T-helper 1 cell treated with Interleukin-12 subunit alpha and Interleukin-12 subunit beta and Interleukin-4 antibody, amounts not matched to agents 30 ng/mL and 1 ng/mL, for 36 hours (primary cell): ENCODE results near the gene ASIC2. TPM values are rescaled to one million over a fixed set of nuclear protein-coding genes. Genes with fewer than 3 reads are reported as not detected.

Source experiments
- intact Hi-C: fragments of 100-400 bp; cut with micrococcal nuclease; formaldehyde crosslinking; loops from one replicate; pipeline ENCODE4 v1.15.1; 2024
- total RNA-seq: library from RNA; stranded (reverse); gene quantifications from 2 replicates; pipeline ENCODE4 v1.2.3, GENCODE V29; 2022

The ASIC2 gene
- total RNA-seq, 1 donor from 2014 or later, result not detected

- intact Hi-C loops, result no loop called here
These were observed 219.7 kb downstream of the ASIC2 start for GRCh38 chr17:33073416-33073815.

DNA sequence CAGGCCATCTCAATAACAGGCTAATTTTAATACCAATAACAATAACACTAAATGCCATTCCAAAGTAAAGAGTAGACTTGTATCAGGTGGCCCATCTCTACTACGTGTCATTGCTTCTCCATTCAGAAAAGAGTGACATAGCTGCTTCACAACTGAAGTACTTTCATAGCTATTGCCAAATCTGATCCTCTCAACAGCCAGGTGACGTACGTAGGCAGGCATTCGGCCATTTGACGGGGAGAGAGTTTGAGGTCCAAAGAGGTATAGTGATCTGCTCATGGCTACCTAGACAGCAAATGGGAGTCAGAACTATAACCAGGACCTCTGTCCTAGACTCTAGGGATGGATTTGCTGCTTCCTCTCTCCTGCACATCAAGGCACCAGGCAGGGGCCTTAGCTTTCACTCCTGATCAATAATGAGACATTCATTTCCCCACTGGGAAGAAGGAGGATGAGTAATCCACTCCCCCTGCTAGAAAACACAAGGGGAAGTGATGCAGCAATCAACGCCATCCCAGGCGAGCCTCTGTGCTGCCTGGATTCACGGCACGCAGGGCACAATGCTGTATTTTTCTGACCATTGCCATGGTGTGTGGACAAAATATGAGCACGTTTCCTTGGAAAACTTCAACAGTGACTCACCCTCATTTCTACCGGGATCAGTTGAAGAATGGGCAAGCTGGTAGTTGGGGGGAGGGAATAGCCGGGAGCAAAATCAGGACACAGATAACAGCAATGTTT lies 220.5 kb downstream of the ASIC2 start:
- intact Hi-C loops, result no loop called here

DNA sequence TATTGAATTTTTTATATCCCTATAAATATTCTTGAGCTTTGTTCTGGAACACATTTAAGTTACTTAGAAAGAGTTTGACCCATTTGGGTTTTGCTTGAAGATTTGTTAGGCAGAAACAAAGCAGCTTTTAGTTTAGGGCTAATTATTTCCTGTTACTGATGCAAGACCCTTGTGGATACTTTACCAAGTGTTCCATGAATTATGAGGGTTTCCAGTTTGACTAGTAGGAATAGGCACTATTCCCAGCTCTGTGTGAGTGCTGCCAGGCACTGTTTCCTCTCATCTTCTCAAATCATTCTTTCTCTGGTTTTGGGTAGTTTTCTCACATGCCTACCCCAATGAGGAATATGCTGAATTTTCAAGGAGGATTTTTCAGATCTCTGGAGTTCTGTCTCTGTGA lies 221.4 kb downstream of the ASIC2 start:
- intact Hi-C loops, result no loop called here

DNA sequence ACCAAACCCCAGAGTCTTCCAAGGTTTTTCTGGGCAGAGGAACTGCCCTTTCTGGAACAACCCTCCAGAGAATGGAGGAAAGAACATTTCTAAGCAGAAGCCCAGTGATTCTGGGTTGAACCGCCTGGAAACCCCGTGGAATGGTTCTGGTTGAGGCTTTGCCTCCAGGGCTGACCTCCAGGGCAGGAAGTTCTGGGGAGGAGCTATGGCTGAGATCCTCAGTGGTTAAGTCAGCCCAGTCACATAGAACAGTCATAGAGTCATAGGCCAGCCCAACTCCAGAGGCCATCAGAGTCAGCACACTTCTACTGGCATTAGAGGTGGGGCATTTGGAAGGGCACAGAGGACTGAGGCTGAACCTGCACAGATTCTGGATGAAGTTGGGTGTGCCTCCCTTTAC lies 235.5 kb downstream of the ASIC2 start:
- intact Hi-C loops, result no loop called here

GRCh38 chr17:33056399-33057146 lies 236.5 kb downstream of the ASIC2 start:
- intact Hi-C loops, result no loop called here

GRCh38 chr17:33055746-33056145 lies 237.3 kb downstream of the ASIC2 start:
- intact Hi-C loops, result no loop called here

- intact Hi-C loops, result no loop called here
These were observed 237.9 kb downstream of the ASIC2 start for GRCh38 chr17:33055171-33055611.

GRCh38 chr17:33054412-33054811 lies 238.7 kb downstream of the ASIC2 start:
- intact Hi-C loops, result no loop called here

DNA sequence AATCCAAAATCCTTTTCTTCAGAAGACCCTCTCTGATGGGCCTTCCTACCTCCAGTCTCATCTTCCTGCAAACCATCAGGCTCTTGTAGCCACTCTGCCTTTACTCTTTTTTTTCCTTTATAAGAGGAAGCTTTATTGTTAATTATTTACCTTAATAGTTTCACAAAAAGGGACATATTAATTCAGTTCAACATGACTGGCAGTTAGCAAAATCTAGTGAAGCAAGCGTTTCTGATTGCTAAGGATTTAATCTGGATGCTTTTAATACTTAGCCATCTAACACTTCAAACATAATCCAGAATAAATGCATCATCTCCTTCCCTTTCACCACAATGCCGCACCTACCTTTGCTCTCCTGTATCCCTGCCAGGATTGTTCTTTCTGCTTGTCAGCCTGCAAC lies 239.4 kb downstream of the ASIC2 start:
- intact Hi-C loops, result no loop called here

- intact Hi-C loops, result no loop called here
These were observed 240.2 kb downstream of the ASIC2 start for GRCh38 chr17:33052856-33053255.

DNA sequence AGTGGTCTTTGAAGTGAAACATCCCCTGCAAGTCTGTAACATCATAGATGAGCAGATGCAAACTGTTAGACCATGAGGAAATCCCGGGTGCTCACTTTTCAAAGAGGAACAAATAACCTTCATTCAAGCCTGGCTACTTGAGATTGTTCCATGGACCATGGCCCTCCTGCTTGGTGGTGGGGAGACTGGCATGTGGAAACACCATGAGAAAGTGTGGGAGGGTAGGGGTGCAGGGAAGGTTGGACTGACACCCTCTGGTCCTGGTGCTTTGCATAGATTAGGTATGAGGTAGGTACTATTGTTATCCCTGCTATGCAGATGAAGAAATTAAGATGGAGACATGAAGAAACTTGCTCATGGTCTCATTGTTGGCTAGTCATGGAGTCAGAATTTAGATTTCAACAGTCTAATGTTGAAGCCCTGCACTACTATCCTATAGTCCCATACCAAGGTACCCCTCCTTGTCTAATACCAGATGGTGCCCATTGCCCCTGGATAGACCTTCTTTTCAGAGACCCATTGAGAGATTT lies 242.4 kb downstream of the ASIC2 start:
- intact Hi-C loops, result no loop called here

DNA sequence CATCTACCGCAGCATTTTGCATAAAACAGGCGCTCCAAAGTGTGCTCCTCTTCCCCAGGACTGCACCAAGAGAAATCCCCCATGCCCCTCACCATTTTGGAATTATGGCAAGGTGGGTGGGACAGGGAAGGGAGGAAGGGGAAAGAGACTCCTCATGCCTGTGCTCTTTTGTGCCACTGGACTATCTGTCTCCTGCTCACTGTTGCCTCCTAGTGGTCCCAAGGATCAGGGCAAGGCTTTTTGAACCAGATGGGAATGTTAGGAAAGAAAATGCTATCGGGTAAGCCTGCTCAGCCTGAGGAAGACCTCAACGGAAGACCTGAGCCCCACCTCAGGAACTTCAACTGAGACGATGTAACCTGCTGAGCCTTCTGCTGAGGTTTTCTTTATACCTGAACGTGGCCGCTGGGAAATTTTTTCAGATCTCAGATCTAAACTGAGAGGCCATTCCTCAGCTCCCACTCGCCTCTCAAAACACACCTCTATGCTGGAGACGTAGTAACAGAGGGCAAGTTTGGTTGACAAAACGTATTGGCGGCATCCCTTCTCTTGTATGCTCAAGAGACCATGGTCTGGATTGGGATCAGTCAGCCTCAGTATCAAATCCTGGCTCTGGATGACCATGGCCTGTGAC lies 243.2 kb downstream of the ASIC2 start:
- intact Hi-C loops, result no loop called here

GRCh38 chr17:33046361-33047255 lies 246.5 kb downstream of the ASIC2 start:
- intact Hi-C loops, result no loop called here

DNA sequence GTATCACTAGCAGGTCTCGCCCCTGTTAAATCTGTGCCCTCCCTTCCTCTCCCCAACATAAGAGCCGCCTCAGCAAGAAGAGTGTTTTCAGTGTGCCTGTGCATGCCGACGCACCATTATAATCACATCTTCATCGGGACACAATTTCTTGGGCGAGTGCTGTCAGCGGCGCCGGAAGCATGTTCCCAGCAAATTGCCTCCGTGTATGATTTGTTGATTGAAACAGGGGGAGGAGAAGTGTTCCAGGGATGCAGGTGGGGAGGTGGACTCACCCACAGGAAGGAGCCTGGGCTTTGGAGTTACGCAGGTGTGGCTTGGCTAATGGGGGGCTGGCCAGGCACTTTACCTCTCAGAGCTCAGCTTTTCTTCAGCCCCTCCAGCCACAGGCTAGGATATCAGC lies 247.9 kb downstream of the ASIC2 start:
- intact Hi-C loops, result no loop called here

DNA sequence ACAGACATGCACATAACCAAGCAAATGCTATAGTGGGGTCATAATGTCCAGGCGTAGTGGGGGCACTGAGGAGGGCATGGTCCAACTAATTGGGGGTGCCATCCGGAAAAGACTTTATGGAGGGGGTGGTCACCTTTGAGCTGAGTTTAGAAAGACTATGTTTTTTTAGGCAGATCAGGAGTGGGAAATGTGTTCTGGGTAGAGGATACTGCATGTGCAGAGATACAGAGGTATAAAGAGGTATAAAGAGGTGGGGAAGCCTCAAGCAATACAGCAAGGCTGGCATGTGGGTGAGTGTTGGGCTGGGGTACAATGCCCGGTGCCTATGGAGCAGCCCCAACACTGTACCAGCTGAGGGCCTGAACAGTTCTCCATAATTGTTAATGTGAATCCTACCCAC lies 248.3 kb downstream of the ASIC2 start:
- intact Hi-C loops, result no loop called here

DNA sequence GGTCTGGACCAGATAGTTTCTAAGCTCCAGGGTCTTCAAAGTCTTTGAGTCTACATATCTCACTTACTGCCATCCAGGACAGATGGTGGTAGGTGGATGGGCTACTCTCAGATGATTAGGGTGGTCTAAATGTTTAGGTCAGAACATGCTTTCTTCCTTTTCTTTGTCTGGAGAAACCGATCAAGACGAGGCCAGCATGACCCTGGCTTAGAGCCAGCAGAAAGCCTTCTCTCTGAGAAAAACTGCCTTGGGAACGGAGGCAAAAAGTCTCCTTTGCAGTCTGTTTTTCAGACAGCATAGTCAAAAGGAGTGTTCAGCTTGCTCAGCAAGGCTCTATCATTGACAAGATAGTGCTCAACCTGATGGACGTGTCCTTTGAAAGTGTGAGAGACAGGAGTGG lies 252.6 kb downstream of the ASIC2 start:
- intact Hi-C loops, result no loop called here

GRCh38 chr17:33039874-33040273 lies 253.2 kb downstream of the ASIC2 start:
- intact Hi-C loops, result loop anchor here (10.0 kb wide), 1 partner anchor 635 kb away; no protein-coding TSS in a partner anchor

DNA sequence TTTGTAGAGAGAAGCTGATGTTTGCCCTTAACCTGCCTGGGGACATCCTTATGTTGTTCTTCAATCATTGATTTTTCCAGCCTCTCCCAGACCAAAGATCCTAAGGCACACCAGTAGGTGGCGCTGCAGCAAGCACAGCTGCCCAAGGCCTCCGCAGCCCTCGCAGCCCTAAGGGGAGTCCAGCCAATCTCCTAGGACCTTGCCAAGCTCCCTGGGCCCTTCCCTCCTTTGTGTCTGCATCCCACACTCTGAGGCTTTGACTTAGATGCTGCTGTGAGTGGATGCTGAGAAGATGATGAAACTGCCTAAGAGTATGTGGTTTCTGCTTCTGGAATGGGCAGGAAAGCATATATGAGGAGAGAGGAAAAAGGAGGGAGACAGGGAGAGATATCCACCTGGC lies 254.4 kb downstream of the ASIC2 start:
- intact Hi-C loops, result loop anchor here (10.0 kb wide), 1 partner anchor 636 kb away; no protein-coding TSS in a partner anchor

- intact Hi-C loops, result loop anchor here (10.0 kb wide), 1 partner anchor 642 kb away; no protein-coding TSS in a partner anchor
These were observed 259.9 kb downstream of the ASIC2 start for GRCh38 chr17:33033176-33033575.

DNA sequence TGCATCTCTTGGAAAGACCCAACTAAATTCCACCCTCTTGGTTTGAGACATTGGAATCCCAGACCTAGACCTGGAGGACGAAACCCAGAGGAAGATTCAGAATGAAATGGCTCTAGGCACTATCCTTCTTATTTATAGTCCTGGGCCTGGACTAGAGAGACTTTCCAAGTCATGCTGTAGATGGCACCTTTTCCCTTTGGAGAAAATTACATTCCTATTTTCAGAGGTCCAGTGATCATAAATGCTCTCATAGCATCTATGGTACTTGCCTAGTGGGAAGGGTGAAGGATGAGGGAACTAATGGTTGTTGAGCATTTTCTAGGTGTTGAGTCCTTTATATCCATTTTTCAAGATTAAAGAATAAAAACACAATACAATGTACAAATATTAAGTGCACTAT lies 264.3 kb downstream of the ASIC2 start:
- intact Hi-C loops, result no loop called here

- intact Hi-C loops, result no loop called here
These were observed 265.0 kb downstream of the ASIC2 start for GRCh38 chr17:33028061-33028460.
